ENCODE data around the gene PCGF1. TPM values are rescaled to one million over a fixed set of nuclear protein-coding genes. Genes with fewer than 3 reads are reported as not detected.
A peak's percentile ranks its signal among the peaks of the same experiment; 100 is the strongest.

PCGF1 gene
- total and polyA plus RNA-seq, 2 of the 4 experiments (the other 2 are of a cell fraction): 23.4 to 31.4 TPM

DNA sequence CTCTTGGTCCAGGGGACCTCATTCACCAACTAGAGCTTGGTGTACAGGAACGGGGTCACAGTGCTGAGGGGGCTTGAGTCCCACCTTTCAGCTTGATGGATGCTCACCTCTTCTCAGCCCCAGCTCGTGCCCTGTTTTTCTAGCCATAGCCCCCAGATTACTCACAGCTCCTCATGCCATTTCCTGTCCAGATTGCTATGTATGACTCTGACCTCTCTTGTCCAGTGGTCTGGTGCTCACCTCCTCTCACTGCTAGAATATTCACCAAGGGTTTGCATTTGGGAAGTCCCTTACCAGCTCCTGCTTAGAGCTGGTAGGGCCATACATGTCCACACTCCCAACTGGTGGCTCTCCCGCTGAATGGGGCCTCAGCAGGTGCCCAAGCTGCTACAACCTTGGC lies 13.9 kb downstream of the PCGF1 start:
- Histone ChIP-seq H3K27ac (ENCODE audit: insufficient read depth, low read length) (no peak overlapping the region), H3K18ac (ENCODE audit: low read depth, low read length) (no peak overlapping the region), H2BK20ac (ENCODE audit: low read depth, low read length) (no peak overlapping the region), H2AK5ac (ENCODE audit: low read depth, low read length) (no peak overlapping the region), H2BK120ac (ENCODE audit: low read depth, low read length) (no peak overlapping the region), H4K8ac (ENCODE audit: low read depth in 2 of 2, low read length in 2 of 2) (no peak overlapping the region), H3K9me1 (ENCODE audit: insufficient read depth, low read length) (0 out of 2 replicates have a peak, but pooled peaks cover 5% of the 10 kb centered on the region), H2AK9ac (replicated peaks; ENCODE audit: low read depth, low read length, poor library complexity) (no peak overlapping the region), H3K27me3 (ENCODE audit: control insufficient read depth, insufficient read depth, low read length) (peaks cover 12% of the 10 kb centered on the region), H3K56ac (ENCODE audit: extremely low read depth, insufficient read depth, low read length) (no peak overlapping the region), H4K91ac (ENCODE audit: insufficient read depth, low read depth, low read length) (no peak overlapping the region), H3K4me2 (ENCODE audit: low read depth, low read length) (no peak overlapping the region), H2BK15ac (ENCODE audit: low read depth, low read length) (no peak overlapping the region), H3K79me1 (ENCODE audit: low read depth in 1 of 2, low read length in 2 of 2) (peaks cover 10 to 22% of the 10 kb centered on the region in 2 experiments), H4K5ac (ENCODE audit: low read depth, low read length) (no peak overlapping the region), H3K4me3 (ENCODE audit: insufficient read depth, low read depth, low read length) (no peak overlapping the region), H2BK5ac (ENCODE audit: low read depth, low read length, poor library complexity, severe bottlenecking) (no peak overlapping the region), H3K4me1 (ENCODE audit: control insufficient read depth, insufficient read depth, low read length) (peaks cover 3% of the 10 kb centered on the region), H3K9me3 (ENCODE audit: control insufficient read depth, insufficient read depth, low read length) (no peaks in the 10 kb centered on the region), H3K9ac (ENCODE audit: low read depth, low read length) (no peak overlapping the region), H2AFZ (replicated peaks; ENCODE audit: low read length, poor library complexity) (no peak overlapping the region), H3K4ac (ENCODE audit: low read depth, low read length) (no peak overlapping the region), H3K36me3 (ENCODE audit: control insufficient read depth, insufficient read depth, low read length) (peaks cover 42% of the 10 kb centered on the region), H3K23ac (ENCODE audit: low read depth, low read length) (0 out of 2 replicates have a peak overlapping the region, but pooled peaks have one; percentile 28), H3K14ac (replicated peaks; ENCODE audit: low read depth, low read length) (no peak overlapping the region), H4K20me1 (ENCODE audit: insufficient read depth, low read length) (no peaks in the 10 kb centered on the region)
- TF ChIP-seq, protein P1, sequence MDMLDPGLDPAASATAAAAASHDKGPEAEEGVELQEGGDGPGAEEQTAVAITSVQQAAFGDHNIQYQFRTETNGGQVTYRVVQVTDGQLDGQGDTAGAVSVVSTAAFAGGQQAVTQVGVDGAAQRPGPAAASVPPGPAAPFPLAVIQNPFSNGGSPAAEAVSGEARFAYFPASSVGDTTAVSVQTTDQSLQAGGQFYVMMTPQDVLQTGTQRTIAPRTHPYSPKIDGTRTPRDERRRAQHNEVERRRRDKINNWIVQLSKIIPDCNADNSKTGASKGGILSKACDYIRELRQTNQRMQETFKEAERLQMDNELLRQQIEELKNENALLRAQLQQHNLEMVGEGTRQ (IDR thresholded peaks at IDR 0.05; ENCODE audit: low read depth, low read length): no peak
- TF ChIP-seq SMC3 (IDR thresholded peaks at IDR 0.05; ENCODE audit: low read depth, low read length): no peak
- no peak for TF ChIP-seq RFX5 (IDR thresholded peaks at IDR 0.05; ENCODE audit: low read depth, low read length)
- TF ChIP-seq MAFK (IDR thresholded peaks at IDR 0.05; ENCODE audit: low read depth, low read length): no peak
- no peak for TF ChIP-seq NFE2L2 (IDR thresholded peaks at IDR 0.05; ENCODE audit: low read depth, low read length)
- no peak for TF ChIP-seq MXI1 (IDR thresholded peaks at IDR 0.05; ENCODE audit: borderline replicate concordance, low read depth, low read length)
- no peak for TF ChIP-seq CHD1 (IDR thresholded peaks at IDR 0.05; ENCODE audit: low read depth, low read length)
- no peak for TF ChIP-seq BHLHE40 (IDR thresholded peaks at IDR 0.05; ENCODE audit: low read depth, low read length)
- TF ChIP-seq, protein P2, sequence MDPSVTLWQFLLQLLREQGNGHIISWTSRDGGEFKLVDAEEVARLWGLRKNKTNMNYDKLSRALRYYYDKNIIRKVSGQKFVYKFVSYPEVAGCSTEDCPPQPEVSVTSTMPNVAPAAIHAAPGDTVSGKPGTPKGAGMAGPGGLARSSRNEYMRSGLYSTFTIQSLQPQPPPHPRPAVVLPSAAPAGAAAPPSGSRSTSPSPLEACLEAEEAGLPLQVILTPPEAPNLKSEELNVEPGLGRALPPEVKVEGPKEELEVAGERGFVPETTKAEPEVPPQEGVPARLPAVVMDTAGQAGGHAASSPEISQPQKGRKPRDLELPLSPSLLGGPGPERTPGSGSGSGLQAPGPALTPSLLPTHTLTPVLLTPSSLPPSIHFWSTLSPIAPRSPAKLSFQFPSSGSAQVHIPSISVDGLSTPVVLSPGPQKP (IDR thresholded peaks at IDR 0.05; ENCODE audit: borderline replicate concordance, low read depth, low read length): no peak
- no peak for TF ChIP-seq RCOR1 (IDR thresholded peaks at IDR 0.05; ENCODE audit: insufficient replicate concordance, low read length)
- in situ Hi-C loops (cut with MboI; ENCODE audit: low sequenced_read_pairs): loop anchor here (25.0 kb wide), 1 partner anchor 369 kb away; no protein-coding TSS in a partner anchor
- dilution Hi-C loops (cut with HindIII; ENCODE audit: low sequenced_read_pairs, unreplicated experiment): no loop called here
- ChIA-PET POLR2A (ENCODE audit: unreplicated experiment) (no interaction called here), CTCF (no interaction called here)
- intact Hi-C loops (cut with micrococcal nuclease): no loop called here
- no TSS peak for BruUV-seq (replicated peaks)
- 13% methylated on average over 1 of the region's 3 CpGs; no CpG with 5 or more reads in 1 of the 2 experiments for WGBS, 2 experiments (ENCODE audit: extremely low coverage in 2 of 2, insufficient read length in 1 of 2)
- ATAC-seq (ENCODE audit: low read depth): no peak
- peak; percentile 54 for DNase-seq
